GM19468 (cell line): Measurements from ENCODE around the gene CD200R1.

Source experiments
- ATAC-seq: cut with Tn5 transposase; IDR thresholded peaks from one replicate; pipeline ENCODE4 v1.9.1; 2021; ENCODE audit warnings: mild to moderate bottlenecking, moderate library complexity, moderate number of reproducible peaks; ENCODE audit not compliant: unreplicated experiment; ENCODE audit errors: extremely low read depth

The CD200R1 gene

GRCh38 chr3:112974894-112975293 lies at the start of gene CD200R1:
TSS of gene CD200R1 (minus strand) at chr3:112975103. CDS start at chr3:112974857, 246 bp downstream.
- no peak for ATAC-seq

- ATAC-seq, result no peak
Observed at GRCh38 chr3:113021471-113021870, 46.6 kb upstream of the CD200R1 start.

- peak; percentile 58 for ATAC-seq
Observed at GRCh38 chr3:113019182-113020137, 44.6 kb upstream of the CD200R1 start.

GRCh38 chr3:113018536-113019181 lies 43.8 kb upstream of the CD200R1 start:
- no peak for ATAC-seq

- ATAC-seq, result no peak
Observed at GRCh38 chr3:113013593-113013992, 38.7 kb upstream of the CD200R1 start.

GRCh38 chr3:113008117-113008516 lies 33.2 kb upstream of the CD200R1 start:
- no peak for ATAC-seq

- ATAC-seq, result no peak
Observed at GRCh38 chr3:113006359-113007056, 31.6 kb upstream of the CD200R1 start.

GRCh38 chr3:113005611-113006010 lies 30.7 kb upstream of the CD200R1 start:
- ATAC-seq, result no peak

- ATAC-seq, result no peak
Observed at GRCh38 chr3:113002679-113003078, 27.8 kb upstream of the CD200R1 start.

GRCh38 chr3:113002037-113002436 lies 27.1 kb upstream of the CD200R1 start:
- no peak for ATAC-seq

GRCh38 chr3:113000691-113001090 lies 25.8 kb upstream of the CD200R1 start:
- ATAC-seq, result no peak

GRCh38 chr3:112995800-112996199 lies 20.9 kb upstream of the CD200R1 start:
- no peak for ATAC-seq

- peak; percentile 79 for ATAC-seq
Observed at GRCh38 chr3:112990672-112991602, 16.0 kb upstream of the CD200R1 start, which contains the start of gene GTPBP8. TSS of gene GTPBP8 (plus strand) at chr3:112990984. CDS start at chr3:112991000, 16 bp downstream.

- no peak for ATAC-seq
Observed at GRCh38 chr3:112987710-112988334, 12.9 kb upstream of the CD200R1 start.

- ATAC-seq, result no peak
Observed at GRCh38 chr3:112984485-112984884, 9.6 kb upstream of the CD200R1 start.

GRCh38 chr3:112982710-112983109 lies 7.8 kb upstream of the CD200R1 start:
- no peak for ATAC-seq

GRCh38 chr3:112980080-112980479 lies 5.2 kb upstream of the CD200R1 start:
- no peak for ATAC-seq

- ATAC-seq, result no peak
Observed at GRCh38 chr3:112979244-112979832, 4.4 kb upstream of the CD200R1 start.

- no peak for ATAC-seq
Observed at GRCh38 chr3:112976953-112977352, 2.0 kb upstream of the CD200R1 start.
